IPS-NIHi7 (cell line): ENCODE data around the gene DGCR8.
A peak's percentile ranks its signal among the peaks of the same experiment; 100 is the strongest.
"Not testable (repeated sequence)": the region's sequence is repeated elsewhere in the genome, so short reads cannot be mapped to it uniquely, and the experiment has no call there.

Experiments used
- DNase-seq: peaks from one replicate; pipeline ENCODE4 v3.0.0; 2012; ENCODE audit warnings: mixed read lengths; ENCODE audit errors: extremely low spot score

The DGCR8 gene

DNA sequence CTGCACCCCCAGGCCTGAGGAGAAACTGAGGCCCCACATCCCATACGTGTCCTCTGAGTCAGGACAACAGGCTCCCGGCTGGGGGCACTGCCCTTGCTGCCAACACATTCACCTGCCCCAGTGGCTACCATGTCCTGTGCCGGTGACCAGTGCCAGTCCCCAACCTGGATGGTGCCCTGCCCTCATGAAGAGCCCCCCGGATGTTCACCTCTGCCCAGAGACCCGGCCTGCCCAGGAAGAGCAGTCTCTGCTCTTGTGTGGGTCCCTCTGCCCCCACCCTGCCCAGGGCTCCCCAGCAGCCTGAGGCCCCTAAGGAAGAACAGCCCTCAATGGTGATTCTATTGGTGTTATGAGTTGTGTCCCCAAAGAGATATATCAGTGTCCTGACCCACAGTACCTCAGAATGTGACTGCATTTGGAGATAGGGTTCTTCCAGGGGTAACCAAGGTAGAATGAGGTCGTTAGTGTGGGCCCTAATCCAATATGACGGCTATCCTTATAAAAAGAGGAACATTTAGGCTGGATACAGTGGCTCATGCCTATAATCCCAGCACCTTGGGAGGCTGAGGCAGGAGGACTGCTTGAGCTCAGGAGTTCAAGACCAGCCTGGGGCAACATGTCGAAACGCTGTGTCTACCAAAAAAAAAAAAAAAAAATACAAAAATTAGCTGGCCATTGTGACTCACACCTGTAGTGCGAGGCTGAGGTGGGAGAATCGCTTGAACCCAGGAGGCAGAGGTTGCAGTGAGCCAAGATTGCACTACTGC is 13.2 kb upstream of the DGCR8 start:
- DNase-seq = no peak

DNA sequence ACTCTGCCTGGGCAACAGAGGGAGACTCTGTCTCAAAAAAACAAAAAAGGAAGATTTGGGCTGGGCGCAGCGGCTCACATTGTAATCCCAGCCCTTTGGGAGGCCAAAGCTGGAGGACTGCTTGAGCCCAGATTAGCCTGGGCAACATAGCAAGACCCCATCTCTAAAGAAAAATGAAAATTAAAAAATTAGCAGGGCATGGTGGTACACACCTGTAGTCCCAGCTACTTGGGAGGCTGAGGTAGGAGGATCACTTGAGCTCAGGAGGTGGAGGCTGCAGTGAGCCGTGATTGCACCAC is 12.7 kb upstream of the DGCR8 start:
- DNase-seq = not testable (repeated sequence)

DNA sequence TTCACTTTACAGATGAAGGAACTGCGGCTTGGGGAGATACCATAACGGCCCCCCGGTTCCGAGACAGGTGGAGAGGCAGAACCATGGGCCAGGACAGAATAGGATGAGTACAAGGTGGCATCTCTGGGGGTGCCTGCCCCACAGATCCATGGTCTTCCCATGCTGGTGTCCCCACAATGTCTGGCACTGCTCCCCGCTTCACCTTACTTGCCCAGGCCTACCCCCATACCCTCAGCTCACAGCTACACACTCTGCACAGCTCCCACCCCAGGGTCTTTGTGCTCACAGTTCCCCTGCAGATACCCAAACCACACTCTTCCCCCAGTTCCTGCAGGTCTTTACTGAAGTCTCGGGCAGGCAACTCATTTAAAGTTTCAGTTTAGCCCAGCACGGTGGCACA is 11.4 kb upstream of the DGCR8 start:
- DNase-seq = no peak

DNA sequence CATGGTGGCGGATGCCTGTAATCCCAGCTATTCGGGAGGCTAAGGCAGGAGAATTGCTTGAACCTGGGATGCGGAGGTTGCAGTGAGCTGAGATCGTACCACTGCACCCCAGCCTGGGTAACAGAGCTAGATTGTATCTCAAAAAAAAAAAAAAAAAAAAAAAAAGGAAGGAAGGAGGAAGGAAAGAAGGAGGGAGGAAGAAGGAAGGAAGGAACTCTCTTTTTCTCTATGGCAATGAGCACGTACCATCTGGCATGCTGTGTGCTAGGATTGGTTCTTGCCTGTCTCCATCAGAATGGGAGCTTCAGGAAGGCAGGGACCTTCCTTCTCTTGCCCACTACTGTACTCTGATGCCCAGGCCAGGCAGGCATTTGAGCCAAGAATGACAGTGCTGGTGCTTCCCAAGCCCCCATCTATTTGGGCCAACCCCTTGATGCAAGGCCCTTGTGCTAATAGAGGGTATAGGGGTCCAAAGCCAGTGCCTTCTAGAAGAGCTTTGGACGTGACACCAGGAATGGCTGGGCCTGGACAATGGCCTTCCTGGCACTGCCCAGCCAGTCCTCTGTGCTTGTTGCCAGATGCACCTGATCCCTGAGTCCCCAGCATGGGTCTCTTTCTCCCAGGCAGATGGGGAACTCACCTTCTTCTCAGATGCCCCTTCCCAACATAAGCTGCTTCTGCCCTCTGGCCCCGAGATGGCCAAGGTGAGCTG is 10.6 kb upstream of the DGCR8 start:
- no peak for DNase-seq

DNA sequence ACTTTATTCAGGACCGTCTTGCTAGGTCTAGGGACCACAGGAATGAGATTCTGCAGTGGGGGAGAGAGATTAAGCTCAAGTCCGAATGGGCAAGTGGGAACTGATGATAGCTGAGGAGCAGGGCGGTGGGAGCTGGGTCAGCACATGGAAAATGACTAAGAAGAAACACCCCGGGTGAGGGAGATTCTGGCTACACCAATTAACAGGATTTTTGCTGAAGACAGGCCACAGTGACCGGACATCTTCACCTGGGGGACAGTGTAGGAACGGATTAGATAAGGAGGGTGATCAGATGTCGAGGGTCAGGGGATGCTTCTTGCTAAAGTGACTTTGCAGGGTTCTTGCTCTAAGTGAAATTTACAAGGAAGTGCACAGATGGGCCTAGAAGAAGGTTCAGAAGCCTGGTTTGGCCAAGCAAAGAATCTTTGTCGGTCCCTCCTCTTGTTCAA is 8.5 kb upstream of the DGCR8 start:
- no peak for DNase-seq

DNA sequence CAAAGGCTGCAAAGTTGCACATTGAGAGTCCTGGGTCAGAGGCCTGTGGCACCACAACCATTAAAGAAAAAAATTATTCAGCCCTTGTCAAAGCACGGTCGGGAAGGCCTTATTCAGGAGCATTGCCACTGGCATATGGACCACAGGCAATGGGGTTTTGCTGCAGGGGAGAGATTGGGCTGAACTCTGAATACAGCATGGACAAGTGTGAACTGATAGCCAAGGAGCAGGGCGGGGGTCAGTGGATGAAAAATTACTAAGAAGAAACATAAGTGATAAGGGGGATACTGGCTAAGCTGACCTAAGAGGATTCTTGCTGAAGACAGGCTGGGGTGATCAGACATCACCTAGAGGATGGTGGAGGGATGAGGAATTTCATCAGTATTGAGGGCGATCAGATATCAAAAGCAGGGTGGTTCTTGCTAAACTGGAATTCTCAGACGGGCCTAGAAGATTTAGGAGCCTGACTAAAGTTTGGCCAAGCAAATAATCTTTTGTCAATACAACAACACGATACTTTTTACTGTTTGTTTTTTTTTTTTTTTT is 3.3 kb upstream of the DGCR8 start:
- no peak for DNase-seq

DNA sequence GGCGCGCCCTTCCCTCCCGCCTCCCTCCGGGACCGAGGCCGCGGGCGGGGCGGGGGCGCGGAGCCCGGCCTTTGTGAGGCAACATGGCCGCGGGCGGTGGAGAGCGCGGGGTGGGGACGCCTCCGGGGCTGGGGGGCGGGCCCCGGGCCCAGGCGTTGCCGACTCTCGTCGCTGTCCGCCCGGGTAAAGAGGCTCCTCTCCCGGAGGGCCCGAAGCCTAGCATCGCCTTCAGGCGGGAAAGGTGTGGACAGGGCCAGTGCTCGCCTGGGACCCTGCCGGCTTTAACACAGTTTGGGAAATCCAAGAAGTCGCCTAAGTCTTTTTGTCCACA is 369 bp downstream of the DGCR8 start:
- peak; percentile 75 for DNase-seq

DNA sequence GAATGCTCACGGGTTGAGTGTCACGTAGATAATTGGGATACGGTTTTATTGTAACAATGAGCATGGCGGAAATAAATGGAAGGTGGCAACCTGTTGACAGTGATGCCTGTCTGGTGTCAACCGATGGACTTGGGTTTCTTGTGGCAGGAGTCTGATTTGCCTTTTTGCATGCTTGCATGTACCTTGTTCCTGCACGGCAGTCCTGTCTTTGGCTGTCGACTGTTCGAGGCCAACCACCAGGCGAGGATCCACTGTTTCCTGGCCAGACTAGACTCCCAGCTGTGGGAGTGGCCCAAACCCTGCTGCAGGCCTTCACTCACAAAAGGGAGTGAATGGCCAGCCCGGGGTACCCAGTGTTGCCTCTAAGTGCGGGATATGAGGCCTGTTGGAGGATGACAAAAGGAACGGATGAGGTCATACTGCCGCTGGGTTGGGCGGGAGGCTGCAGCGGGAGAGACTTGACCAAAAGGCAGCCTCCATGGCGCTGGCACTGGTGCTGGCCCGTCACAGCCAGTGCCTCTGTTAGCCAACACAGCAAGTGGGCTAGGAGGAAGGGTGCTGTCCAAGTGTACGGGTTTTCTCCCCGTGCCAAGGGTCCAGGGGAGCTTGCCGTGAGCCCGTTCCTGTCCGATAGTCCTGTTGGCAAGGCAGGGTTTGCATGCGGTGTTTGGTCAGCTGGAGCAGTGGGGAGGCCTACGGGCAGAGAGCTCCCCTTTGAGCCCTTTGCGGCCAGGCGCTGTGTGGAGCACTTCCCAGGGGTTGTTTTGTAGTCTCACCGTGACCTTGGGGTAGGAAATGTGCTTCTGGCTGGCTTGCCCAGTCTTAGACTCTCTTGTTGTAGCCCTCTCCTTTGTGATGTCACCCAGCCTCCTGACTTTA is 974 bp downstream of the DGCR8 start:
- DNase-seq = no peak

DNA sequence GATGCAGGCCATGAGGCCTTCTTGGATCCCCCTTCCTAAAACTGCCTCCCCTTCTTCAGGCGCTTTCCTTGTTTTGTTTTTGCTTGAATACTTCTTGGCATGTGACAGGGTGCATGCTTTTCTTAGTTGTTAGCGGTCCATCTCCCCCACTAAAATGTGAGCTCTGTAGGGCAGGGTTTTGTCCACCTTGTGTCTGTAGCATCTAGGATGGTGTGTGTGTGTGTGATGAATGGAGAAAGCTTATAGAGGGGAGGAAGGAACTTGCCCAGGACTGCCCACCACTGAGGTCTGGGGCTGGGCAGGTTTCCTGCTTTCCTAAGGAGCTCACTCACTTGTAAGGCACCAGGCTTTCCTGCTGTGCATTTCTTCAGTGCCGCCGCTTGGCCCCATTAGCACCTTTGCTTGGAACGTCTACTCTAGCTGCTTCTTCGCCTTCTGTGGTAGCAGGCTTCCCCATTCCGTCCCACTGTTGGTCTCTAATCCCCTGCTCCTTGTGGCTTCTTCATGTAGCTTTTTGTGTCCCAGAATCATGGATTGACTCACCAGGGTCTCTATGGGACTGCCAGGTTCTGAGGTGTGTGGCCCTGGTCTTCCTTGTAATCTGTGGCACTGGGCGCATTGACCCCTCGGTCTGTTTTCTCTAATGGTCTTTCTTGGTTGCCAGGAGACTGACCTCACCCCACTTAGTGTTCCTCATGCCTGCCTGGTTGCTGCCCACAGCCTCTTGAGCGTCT is 3.3 kb downstream of the DGCR8 start:
- DNase-seq = no peak

DNA sequence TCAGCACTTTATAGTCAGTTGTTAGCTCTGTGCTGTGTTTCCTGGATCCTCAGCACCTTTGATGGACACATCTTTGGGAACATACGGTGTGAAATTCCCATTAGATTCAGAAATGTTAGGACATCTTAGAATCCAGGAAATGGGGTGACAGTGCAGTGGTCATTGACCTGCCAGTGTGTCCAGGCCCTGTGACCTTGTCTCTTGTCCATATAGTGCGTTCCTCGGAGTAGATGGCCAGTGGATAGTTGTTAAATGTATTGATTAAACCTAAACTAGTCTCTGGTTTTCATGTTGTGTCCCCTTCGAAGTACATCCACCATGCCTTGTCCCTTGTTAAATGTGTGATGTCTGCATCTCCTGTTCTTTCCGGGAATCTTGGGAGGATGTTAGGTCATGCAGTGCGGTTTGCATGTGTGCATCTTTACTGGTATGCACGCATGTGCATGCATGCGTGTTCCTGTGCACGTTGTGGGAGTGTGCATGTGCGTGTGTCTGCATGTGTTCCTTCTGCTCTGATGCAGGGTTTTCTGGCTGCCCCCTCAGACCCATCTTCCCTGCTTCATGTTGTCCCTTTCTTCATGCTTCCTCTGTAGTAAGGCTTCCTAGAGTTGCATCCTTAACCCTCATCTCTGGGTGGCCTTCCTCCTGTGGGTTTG is 4.0 kb downstream of the DGCR8 start:
- DNase-seq = no peak

DNA sequence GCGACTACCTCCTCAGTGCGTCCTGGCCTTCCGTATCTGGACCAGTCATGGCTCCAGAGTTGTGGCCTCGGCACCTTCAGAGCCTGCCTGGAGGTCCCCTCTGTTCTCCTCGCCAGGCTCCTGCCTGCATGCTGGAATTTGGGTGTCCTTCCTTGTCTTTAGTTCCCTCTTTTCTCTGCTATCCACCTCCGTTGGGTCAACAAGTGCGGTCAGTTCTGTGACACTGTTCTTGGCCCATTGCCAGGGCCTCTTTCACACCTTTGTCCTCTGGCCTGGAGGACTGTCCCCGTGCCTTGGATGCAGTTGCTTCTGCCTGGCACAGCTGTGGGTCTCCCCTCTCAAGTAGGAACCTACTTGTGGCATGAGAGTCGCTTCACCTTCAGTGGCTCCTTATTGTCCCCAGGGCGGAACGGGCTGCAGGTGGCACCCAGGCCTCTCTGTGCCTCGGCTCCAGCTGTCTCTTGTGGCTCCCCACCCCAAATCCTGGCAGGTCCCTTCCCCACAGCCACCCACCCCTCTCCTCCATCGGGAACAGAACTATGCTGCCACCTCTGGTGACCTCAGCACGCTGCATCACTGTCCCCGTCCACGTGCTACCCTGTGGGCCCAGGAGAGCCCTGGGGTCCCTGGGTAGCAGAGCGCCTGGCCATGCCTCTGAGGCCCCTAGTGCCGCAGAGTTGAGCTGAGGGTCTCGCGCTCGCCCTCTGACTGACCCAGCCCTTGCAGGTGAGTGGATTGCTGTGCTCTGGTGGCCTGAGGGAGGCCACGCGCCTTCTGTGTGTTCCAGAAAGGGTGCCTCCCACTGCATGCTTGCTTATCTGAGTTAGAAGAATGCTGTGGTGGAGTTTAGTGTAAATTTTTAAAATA is 4.7 kb downstream of the DGCR8 start:
- DNase-seq = peak; percentile 87

DNA sequence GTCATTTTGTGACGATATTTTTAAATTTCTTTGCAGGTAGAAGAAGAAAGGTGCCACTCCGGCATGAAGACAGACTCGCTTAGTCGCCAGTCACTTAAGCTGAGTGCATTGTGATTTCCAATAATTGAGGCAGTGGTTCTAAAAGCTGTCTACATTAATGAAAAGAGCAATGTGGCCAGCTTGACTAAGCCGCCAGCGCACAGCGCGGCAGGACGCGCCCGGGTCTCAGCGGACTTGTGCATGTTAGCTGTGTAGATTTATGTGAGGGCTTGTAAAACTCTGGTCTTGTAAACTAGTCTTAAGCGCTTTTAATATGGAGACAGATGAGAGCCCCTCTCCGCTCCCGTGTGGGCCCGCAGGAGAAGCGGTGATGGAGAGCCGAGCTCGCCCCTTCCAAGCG is 5.6 kb downstream of the DGCR8 start:
- DNase-seq = no peak

DNA sequence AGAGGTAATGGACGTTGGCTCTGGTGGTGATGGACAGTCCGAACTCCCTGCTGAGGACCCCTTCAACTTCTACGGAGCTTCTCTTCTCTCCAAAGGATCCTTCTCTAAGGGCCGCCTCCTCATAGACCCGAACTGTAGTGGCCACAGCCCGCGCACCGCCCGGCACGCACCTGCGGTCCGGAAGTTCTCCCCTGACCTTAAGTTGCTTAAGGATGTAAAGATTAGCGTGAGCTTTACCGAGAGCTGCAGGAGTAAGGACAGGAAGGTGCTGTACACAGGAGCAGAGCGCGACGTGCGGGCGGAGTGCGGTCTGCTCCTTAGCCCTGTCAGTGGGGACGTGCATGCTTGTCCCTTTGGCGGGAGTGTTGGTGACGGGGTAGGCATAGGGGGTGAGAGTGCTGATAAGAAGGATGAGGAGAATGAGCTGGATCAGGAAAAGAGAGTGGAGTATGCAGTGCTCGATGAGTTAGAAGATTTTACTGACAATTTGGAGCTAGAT is 6.1 kb downstream of the DGCR8 start:
- DNase-seq = no peak

DNA sequence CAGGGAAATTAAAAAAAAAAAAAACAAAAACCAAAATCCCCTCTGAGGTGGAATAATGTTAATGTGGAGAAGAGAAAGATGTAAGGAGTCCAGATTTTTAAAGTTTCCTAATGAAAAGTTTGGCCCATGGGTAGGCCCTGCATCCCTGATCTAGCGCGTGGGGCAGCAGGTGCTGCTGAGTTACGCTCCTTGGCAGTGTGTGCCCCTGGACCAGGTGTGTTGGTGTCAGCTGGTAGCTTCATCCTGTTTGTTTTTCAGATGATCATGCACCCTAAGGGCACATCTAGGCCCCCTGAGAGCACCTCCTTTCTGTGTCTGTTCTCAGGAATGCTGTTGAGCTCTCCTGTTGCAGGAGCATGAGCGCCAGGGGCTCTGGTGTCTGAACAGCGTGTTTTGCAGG is 6.7 kb downstream of the DGCR8 start:
- DNase-seq = no peak

DNA sequence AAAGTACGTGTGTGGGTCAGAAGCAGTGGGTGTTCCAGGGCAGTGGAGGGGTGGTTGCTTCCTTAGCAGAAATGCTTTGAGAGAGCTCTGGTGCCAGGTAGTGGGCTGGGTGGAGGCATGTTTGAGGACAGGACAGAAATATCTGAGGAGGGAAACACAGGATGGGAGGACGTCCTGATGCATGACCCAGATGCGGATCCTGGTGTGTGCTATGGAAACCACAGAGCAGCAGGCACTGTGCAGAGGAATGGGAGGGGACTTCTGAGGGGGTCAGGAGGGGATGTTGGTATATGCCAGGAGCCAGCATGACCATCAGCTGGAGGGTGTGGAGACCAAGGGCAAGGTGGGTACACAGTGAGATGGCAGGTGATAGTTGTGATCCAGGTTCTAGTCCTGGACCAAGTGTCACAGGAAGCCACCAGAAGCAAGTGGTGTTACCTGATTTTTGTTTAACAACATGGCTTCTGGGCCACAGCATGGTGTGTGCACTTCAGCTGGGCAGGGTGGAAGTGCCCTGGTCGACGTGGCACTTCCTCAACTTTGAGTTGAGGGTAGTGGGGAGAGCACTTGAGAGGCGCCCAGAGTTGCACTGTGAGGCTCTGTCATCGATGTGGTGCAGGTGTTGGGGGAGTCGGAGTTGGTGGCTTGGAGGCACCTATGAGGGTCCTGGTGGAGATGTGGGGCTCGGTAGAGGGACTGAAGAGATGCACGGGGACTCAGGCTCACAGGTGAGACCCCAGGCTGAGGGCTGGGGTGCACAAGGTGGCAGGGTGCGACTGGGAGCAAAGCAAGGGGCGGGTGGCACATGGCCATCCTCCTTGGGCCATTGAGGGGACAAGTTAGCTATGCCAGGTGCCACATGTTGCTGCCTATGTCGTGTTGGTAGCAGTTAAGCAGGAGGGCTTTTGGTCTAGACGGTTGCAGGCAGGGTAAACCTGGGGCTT is 7.5 kb downstream of the DGCR8 start:
- DNase-seq = no peak

DNA sequence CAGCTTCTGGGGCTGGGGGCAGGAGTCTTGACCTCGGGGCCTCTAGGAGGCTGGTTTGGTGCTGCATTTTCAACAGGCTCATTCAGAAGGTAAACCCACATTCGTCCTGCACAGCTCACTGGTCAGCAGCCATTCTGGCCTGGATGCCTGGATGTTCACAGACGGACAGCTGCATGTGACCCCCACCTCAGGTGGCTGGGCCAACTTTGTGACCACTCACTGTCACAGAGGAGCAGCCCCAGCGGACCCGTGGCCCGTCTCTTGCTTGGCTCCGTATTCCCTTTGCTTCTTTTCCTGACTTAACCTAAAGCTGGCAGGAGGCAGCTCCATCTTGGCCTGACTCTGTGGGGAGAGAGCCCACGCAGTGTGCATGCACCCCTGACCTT is 8.2 kb downstream of the DGCR8 start:
- no peak for DNase-seq

DNA sequence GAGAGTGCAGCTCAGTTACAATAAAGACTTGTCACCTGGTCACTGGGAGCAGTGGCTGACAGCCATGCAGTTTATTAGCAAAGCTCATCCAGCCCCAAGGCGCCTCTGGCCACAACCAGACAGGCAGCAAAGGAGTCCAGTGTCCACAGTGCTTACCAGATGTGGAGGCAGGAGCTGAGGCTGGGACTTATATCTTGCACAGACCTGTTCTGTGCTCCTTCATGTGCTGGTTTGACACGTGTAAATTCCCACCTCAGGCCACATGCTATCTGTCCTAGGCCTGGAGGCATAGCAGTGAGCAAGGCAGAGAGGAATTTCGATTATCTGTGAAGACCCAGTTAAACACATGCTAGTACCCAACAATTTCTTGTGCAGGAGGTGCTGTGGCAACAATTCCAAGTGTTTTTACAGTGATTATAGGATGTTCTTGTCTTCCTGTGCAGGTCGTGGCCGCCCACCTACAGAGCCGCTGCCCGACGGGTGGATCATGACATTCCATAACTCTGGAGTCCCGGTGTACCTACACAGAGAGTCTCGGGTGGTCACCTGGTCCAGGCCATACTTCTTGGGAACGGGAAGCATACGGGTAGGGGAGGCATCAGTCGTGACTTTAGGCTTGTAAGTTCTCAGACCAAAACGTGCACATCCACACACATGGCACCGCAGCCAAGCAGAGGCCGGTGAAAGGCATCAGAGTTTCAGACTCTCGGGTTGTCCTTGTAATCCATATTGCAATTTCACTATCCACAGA is 9.4 kb downstream of the DGCR8 start:
- no peak for DNase-seq
